Stimulated activated CD4-positive, alpha-beta T cell treated with anti-CD3 and anti-CD28 coated beads, Interleukin-12 subunit alpha, Interleukin-12 subunit beta, amount 100 ng/mL, for 24 hours (primary cell): Measurements from ENCODE around the gene TMC1.
"Not testable (repeated sequence)": the region's sequence is repeated elsewhere in the genome, so short reads cannot be mapped to it uniquely, and the experiment has no call there.

Experiments used
- DNase-seq, 2 experiments: peaks; one replicate each; pipeline ENCODE4 v3.0.0-alpha.2; 2020; ENCODE audit warnings: low read depth in 2 of 2

Gene TMC1

DNA sequence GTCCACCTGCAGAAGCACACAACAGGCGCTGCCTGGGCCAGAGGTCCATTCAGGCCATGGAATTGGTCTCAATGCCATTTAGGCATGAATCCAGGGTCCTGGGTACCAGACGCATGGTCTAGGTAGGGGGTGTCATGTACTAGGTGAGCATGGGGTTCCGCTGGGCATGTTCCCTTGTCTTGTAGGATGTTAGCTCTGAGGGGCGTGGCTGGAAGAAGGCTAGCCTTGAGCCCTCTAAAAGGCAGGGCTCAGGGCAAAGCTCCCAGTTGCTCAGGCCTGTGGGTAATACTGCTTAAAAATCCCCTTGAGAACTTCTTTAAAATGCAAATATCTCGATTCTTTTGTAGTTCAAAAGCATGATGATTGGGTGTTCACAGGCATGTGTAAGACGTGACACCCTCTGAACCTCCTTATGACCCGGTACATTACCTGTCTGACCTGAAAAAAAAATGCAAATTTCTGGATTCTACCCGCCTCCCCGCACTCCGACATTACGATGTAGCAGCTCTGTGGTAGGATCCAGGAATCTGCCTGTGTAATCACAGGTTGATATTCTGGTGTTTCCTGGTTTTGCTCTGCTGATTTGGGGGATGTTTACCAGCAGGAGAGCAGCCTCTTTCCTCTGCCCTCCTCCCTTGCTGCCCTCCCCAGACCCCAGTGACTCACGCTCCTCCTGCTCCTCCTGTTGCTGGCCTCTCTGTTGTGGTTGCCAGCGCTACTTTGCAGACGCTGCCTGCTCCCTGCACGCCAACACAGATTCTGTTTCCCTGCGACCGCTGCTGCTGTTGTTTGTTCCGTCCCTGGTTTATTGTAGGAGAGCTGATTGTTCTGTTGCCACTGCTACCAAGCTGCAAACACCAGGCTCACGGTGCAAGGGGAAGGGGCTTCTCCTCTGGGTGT is 5.7 kb downstream of the TMC1 start:
- DNase-seq = peak; percentile 64 to 65

DNA sequence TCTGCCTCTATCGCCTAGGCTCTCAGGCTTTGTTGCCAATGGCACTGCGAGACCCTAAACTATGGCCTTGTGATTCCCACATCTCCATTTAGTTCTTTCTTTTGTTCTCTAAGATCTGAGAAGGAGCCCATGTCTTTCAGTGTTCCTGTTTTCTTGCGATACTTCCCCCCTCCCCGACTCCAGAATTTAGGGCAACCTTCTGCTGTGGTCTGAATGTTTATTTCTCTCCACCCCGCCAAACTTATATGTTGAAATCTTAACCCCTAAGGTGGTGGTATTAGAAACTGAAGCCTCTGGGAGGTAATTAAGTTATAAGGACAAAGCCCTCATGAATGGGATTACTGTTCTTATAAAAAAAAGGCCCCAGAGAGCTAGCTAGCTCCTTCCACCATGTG is 6.4 kb downstream of the TMC1 start:
- no peak for DNase-seq

DNA sequence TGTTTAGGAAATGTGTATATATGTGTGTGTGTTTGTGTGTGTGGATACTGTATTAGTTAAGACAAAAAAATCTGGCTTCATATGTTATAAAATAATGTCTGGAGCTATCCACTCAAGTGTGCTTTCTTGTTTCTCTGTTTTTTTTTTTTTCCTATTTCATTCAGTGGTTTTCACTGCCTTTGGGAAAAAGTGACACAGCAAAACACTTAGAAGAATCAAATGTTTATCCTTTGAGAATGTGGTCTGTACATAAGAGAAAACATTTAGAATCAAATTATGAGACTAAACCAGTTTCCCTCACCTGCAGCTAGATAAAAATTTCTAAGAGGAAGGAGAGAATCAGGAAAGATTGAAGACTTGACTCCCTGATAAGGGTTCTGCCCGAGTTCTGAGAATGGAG is 8.1 kb downstream of the TMC1 start:
- no peak for DNase-seq

DNA sequence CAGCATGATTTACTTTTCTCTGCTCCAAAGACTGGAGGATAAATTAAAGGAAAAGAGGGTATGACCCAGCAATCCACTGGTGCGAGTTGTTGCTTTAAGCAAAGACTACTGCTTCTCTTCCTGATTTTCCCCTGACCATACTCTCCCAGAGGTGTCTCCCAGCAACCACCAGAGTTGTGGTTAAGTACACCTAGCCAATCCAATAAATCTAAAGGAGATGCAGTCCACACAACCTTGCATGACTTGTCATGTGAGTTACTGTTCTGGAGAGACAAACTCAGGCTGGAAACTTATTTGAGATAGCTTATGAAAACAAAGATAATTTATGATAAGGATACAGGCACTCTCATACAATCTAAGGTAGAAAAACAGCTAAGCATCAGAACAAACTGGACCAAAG is 11.9 kb downstream of the TMC1 start:
- DNase-seq = no peak

DNA sequence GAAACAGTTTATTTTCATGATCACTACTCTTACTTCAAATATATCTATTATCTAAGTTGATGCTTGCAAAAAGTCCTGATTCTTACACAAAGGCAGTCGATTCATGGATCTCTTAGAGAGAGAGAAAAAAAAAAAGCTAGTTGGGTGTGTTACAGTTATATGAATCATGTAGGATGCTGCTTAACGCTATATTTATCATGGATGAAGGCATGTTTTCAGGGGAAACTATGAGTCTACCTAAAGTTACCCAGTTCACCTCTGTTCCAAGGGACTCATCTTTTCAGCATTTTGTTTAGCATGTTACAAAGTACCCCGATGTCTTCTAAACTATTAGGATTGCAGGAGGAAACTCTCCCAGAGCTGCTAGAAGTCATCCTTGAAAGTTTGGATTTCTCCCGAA is 13.5 kb downstream of the TMC1 start:
- no peak for DNase-seq

DNA sequence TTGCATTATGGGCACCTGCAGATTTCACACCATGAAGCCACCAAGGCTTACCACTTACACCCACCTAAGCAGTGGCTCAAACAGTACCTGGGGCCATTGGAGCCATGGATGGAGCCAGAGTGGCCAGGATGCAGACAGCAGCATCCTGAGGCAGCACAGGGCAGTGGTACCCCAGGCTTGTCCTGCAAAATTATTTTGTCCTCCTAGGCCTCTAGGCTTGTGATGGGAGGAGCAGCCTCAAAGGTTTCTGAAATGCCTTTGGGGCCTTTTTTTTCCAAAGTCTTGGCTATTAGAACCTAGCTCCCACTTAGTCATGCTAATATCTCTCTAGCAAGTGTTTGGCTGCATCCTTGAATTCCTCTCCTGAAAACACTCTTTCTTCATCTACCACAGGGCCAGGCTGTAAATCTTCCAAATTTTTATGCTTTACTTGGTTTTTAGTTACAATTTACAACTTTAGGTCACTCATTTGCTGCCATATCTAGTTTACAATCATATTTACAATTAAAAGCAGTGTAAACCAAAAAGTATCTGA is 15.7 kb downstream of the TMC1 start:
- DNase-seq = no peak

DNA sequence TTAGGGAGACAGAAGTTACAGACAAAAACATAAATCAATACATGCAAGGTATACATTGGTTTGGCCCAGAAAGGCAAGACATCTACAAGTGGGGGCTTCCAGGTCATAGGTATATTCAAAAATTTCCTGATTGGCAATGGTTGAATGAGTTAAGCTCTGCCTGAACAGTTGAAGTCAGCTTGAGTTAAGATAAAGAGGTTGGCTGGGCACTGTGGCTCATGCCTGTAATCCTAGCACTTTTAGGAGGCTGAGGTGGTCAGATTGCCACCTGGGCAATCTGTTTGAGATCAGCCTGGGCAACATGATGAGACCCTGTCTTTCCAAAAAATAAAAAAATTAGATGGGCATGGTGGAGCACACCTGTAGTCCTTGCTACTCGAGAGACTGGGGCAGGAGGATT is 16.3 kb downstream of the TMC1 start:
- DNase-seq = no peak

DNA sequence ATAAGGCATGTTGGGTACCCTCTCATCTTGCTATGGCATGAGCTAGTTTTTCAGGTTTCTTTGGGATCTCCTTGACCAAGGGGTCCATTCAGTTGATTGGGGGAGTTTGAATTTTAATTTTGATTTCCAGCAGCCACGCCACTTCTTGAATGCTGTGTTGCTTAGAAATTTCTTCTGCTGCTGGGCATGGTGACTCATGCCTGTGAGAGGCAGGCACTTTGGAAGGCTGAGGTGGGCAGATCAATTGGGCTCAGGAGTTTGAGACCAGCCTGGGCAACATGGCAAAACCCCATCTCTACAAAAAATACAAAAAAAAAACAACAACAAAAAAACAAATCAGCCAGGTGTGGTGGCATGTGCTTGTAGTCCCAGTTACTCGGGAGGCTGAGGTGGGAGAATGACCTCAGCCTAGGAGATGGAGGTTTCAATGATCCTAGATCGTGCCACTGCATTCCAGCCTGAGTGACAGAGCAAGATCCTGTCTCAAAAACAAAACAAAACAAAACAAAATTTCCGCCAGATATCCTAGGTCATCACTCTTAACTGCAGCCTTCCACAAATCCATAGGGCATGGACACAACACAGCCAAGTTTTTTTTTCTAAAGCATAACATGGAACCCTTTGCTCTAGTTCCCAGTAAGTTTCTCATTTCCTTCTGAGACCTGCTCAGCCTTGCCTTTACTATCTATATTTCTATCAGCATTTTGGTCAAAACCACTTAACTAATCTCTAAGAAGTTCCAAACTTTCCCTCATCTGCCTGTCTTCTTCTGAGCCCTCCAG is 17.7 kb downstream of the TMC1 start:
- no peak for DNase-seq

DNA sequence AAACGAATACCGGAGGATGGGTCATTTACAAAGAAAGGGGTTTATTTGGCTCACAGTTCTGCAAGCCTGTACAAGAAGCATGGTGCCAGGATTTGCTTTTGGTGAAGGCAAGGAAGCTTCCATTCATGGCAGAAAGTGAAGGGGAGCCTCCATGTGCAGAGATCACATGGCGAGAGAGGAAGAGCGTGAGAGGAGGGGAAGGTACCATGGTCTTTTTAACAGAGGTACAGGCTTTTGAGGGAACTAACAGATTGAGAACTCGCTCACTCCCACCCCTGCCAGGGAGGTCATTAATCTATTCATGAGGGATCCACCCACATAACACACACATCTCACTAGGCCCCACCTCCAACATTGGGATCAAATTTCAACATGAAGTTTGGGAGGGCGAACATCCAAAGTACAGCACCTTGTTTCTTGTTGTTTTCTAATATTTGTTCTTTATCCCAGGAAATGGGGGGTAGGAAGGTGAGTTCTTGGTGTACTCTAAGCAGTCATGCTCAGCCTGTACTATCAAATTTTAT is 18.5 kb downstream of the TMC1 start:
- DNase-seq = no peak

DNA sequence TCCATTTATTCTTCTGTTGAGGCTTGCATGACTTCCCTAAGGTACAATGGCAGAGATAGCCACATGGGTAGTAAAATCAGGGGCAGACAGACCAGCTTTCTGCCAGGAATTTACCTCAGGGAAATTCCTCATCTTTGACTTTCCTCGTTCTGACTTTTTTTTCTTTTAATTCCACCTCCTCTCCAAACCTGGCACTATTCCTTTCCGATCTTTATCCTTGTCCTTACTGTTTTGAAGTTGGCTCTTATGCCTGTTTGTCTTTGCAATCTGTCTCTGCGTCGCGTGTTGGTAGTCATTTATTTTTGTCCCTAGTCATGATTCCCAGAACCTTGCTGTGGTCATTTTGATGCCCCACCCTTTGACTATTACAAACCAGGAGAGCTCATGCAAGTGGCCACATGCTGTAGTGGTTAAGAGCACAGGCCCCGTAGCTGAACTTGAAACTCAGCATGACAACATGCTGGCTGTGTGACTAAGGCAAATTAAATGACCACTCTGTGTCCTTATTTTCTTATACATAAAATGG is 19.0 kb downstream of the TMC1 start:
- DNase-seq = no peak

DNA sequence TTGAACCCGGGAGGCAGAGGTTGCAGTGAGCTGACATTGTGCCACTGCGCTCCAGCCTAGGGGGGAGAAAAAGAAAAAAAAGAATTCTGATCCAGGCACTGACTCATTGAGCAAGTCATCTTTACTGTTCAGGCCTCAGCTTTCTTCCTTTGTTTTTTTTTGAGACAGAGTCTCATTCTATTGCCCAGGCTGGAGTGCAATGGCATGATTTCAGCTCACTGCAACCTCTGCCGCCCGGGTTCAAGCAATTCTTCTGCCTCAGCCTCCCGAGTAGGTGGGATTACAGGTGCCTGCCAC is 21.1 kb downstream of the TMC1 start:
- DNase-seq = not testable (repeated sequence)

DNA sequence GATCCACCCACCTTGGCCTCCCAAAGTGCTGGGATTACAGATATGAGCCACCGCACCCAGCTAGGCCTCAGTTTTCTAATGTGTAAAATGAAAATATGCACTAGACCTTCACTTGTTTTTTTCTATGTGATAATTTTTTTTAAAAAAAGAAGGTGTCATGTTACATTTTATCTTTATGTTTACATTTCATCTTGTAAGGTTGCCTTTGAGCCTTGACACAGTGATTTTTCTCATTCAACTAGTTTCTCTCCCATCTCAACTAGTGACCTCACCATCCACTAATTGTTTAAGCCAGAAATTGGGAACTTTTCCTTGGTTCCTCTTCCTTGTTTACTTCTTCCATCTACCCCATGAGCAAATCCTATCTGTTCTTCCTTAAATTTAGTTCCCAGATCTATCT is 21.5 kb downstream of the TMC1 start:
- no peak for DNase-seq

DNA sequence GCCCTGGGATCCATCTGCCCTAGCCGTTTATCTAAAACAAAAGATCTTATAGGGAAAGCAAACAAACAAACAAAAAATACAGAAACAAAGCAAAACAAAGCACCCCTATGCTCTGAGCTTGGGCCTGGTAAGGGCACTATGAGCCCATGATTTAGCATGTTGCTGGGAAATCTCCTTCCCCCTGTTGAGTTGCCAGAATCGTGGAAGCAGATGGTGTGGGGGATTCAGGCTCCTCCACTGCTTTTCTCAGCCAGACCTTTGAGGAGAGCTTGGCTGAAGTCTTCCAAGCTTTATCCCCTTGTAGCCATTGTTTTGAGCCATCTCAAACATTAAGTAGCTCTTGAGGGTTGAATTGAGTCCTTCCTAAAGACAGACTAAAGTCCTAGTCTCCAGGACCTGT is 29.9 kb downstream of the TMC1 start:
- no peak for DNase-seq

DNA sequence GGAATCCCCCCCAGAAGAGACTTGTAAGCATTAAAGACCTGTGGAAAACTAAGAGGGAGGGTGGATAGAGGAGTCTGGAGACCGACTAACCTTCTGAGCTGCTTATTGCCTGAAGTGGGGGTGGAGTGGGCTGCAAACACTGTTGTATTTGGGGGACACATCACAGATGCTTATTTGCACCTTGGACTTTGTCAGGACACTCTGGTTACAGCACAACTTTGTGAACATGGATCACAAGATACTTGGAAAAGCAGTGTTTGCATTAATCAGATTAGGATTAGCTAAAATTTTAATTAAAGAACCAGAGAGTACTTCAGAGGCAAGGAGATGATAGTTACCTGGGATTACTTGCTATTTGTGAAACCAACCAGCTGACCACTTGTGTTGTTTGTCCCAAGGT is 30.9 kb downstream of the TMC1 start:
- DNase-seq = no peak

DNA sequence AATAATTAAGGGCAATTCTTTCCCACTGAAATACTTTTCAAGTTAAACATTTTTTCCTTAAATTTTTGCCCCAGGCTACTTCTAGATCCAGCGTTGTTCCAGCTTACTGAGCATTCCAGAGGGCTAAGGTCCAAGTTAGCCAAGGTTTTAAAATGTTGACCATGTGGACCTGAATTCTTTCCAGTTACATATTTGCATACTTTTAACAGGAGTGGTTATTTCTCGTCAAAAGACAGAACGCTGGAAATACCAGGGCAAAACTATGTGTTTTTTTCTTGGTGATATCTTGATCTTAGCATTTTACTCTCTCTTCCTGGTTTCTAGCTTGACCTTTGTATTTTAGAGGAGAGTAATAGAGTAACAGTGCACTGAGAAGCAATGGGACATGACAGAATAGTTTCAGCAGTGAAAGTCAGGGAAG is 32.8 kb downstream of the TMC1 start:
- DNase-seq = no peak

DNA sequence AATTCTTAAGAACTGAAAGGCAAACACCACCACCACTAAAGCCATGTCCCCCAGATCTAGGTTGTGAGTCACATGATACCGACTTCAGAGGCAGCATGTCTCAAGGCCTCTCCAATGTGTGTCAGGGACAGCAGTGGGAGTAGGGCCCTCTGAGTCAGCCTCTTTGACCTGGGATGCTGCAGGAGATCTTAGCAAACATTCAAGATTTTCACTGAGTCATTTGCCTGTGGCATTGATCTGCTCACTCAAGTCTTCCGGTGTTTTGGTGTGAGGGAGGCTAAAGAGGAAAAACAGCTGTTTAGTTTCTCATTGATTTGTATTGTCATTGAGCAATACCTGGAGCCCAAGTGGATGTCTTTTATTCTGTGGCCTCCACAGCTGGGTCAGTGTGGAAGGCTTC is 36.1 kb downstream of the TMC1 start:
- DNase-seq = peak in 1 of 2 experiments; percentile 23

DNA sequence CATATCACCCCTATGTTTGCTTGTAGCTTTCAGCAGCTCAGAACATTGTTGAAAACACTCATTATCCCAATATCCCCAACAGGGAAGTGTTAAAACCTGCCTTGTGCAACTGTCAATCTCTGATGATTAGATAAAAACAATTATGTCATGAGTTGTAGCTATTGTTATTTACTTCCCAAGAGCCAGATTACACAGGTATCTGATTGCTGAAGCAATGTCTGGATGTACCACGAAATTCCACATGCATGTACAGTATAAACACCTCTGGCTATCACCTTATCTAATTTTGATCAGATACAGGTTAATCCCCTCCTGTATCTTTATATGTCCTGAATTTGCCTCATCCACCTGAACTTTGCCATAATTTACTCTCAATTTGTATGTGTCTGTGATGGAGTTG is 38.7 kb downstream of the TMC1 start:
- no peak for DNase-seq

DNA sequence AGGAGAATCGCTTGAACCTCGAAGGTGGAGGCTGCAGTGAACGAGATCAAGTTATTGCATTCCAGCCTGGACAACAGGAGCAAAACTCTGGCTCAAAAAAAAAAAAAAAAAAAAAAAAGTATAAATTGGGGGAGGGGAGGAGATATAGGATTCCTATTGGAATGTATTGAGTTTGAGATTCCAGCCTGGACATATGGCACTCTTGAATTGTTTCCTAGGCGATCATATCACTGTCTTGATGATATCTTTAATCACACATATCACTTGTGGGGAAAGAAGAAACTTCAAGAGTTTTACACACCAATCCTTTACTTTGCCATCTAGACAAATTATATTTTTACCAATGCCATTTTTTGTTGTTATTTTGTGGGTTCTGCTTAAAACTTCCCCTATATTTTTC is 42.4 kb downstream of the TMC1 start:
- DNase-seq = no peak

DNA sequence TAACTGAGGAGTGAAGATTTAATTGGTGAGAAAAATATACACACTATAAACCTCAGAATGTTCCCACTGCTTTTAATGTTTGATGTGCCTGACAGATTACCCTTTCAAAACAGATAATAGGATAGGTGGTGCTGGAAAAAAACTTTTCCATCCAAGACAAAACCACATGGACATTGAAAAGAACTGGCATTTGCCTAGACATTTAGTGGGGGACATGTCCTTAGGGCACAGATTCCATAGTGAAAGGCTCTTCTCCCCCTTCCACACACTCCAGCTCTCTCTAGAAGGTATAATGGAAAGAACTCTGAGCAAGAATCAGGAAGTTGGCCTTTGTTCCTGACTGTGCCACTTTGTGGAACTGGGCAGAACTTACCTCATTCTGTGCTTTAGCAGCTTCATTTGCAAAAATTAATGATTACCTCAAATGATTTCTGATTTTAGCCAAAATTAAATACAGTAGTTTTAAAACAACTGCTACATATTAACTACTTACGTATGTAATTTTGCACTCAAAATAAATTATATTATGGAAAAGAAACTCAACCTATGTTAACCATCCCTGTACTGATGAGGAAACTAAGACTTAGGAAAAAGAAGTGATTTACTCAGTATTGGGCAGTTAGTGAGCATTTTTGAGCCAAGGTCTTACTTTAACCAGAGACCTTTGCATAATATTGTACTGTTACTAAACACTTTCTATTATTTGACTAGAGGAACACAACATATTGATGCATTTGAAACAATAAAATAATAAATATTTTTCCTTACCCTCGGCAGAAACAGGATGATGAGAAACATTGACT is 43.3 kb downstream of the TMC1 start:
- no peak for DNase-seq

DNA sequence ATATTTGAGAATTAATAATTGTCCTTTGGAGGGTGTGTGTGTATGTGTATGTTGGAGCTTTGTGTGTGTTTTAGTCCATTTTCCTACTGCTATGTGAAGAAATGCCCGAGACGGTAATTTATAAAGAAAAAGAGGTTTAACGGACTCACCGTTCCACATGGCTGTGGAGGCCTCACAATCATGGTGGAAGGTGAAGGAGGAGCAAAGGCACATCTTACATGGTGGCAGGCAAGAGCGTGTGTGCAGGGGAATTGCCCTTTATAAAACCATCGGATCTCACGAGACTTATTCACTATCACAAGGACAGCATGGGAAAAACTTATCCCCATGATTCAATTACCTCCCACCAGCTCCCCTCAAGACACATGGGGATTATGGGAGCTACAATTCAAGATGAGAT is 44.1 kb downstream of the TMC1 start:
- DNase-seq = no peak

DNA sequence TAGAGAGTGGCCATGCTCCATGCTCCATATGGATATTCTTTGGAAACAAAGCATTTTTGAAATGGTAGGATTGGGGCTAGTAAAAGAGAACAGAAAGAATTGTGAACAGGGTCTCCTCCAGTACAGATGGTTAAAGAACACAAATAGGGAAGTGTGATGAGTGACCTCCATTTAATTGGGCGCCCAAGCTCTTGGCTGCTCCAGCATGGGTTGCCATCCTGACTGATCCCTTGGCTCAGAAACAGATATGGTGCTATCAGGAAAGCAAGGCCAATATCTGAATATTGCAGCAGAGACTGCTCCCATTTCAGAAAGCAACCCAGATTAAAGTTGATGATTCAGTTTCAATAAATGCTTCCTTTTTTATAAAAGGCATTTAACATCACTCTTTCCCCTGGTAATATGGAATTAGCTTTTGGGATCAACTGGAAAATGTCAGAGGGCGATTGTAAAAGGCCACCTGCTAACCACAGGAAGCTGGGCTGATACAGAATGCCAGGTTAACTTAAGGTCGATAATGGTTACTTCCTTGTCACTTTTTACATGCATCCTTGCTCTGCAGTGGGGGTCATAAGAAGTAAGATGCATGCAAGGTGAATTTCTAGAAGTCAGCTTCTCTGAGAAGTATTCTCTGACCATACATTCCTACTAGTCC is 52.9 kb downstream of the TMC1 start:
- no peak for DNase-seq
